NB4 (cell line): ENCODE results near the gene SMIM36.

ENCODE experiments used
- DNase-seq: peaks from one replicate; pipeline ENCODE4 v3.0.0; 2010; ENCODE audit warnings: low read depth
- H3K4me3 ChIP-seq: one replicate; pipeline ENCODE4 v1.5.1; 2011; ENCODE audit warnings: mild to moderate bottlenecking, low read depth, low read length, moderate library complexity
- CTCF ChIP-seq: IDR thresholded peaks from one replicate; pipeline ENCODE4 v1.5.1; 2012; ENCODE audit warnings: low read depth, low read length
- MAX ChIP-seq: IDR thresholded peaks from 2 replicates; pipeline ENCODE4 v1.6.1; 2011; ENCODE audit warnings: low read depth, low read length
- MYC ChIP-seq: IDR thresholded peaks from 2 replicates; pipeline ENCODE4 v1.6.1; 2011; ENCODE audit warnings: low read depth, low read length
- POLR2A ChIP-seq: IDR thresholded peaks from 2 replicates; pipeline ENCODE4 v1.6.1; 2011; ENCODE audit warnings: mild to moderate bottlenecking; ENCODE audit not compliant: insufficient read length; ENCODE audit errors: extremely low read depth

SMIM36 gene

GRCh38 chr17:55458287-55458900, 52.9 kb downstream of the SMIM36 start:
- TF ChIP-seq CTCF, result no peak
- no peak for TF ChIP-seq MYC
- TF ChIP-seq POLR2A, result no peak
- no peak for TF ChIP-seq MAX
- DNase-seq, result no peak
- no peak overlapping the region for H3K4me3 ChIP-seq

GRCh38 chr17:55456307-55457240, 54.7 kb downstream of the SMIM36 start:
- DNase-seq, result no peak
- no peak for TF ChIP-seq CTCF
- TF ChIP-seq MYC, result no peak
- TF ChIP-seq POLR2A, result no peak
- no peak for TF ChIP-seq MAX

GRCh38 chr17:55454906-55455474, 56.3 kb downstream of the SMIM36 start:
- no peak overlapping the region for H3K4me3 ChIP-seq
- DNase-seq, result no peak

More at GRCh38 chr17:55456307-55457240, 54.7 kb downstream of the SMIM36 start:
- H3K4me3 ChIP-seq, result no peak overlapping the region

GRCh38 chr17:55453839-55454557, 57.3 kb downstream of the SMIM36 start:
- TF ChIP-seq MAX (no peak), CTCF (no peak), POLR2A (no peak), MYC (no peak)
- no peak for DNase-seq
- H3K4me3 ChIP-seq, result no peak overlapping the region

More at GRCh38 chr17:55454906-55455474, 56.3 kb downstream of the SMIM36 start:
- TF ChIP-seq CTCF, result no peak

- TF ChIP-seq CTCF (no peak), POLR2A (no peak)
- H3K4me3 ChIP-seq, result no peak overlapping the region
- DNase-seq, result no peak
Measured at GRCh38 chr17:55452139-55452790, 59.0 kb downstream of the SMIM36 start.
